Endothelial cell of umbilical vein (primary cell): ENCODE data around the gene TPD52L3. TPM values are rescaled to one million over a fixed set of nuclear protein-coding genes. Genes with fewer than 3 reads are reported as not detected.

ENCODE experiments used
- BruUV-seq: library from RNA; stranded (reverse); fragments of 400-500 nt; replicated peaks from 2 replicates; lab custom pipeline; 2021; lab: Mats Ljungman, UMichigan
- CTCF ChIA-PET: fragments of 300-600, 350-600 bp; sonication (Branson Sonifier 250); formaldehyde crosslinking; loops from one replicate; lab custom pipeline; 2021; ENCODE audit warnings: antibody characterized with exemption, inconsistent platforms; lab: Charles Lee
- POLR2A ChIA-PET: fragments of 300-600, 350-600 bp; sonication (Branson Sonifier 250); formaldehyde crosslinking; loops from one replicate; lab custom pipeline; 2021; ENCODE audit warnings: antibody characterized with exemption, inconsistent platforms; lab: Charles Lee
- DNase-seq: peaks from one replicate; pipeline ENCODE4 v3.0.0-alpha.2; 2011; ENCODE audit warnings: low read depth, low spot score
- FAIRE-seq: peaks from 2 replicates; lab custom pipeline; 2011; peaks lifted over from hg19 to GRCh38; lab: Jason Lieb, UNC
- H2AFZ ChIP-seq: 2 replicates; pipeline ENCODE4 v1.6.0; 2012; ENCODE audit warnings: low read depth, low read length, control low read depth, inconsistent platforms
- H3K27ac ChIP-seq: 2 replicates; pipeline ENCODE4 v1.5.1; 2011; ENCODE audit warnings: low read depth, mild to moderate bottlenecking, control low read depth, low read length, moderate library complexity; ENCODE audit not compliant: insufficient read depth
- H3K27me3 ChIP-seq, 2 experiments: 2 replicates each; pipeline versions ENCODE4 v1.6.0 to v1.6.1; 2011; ENCODE audit warnings: low read length in 2 of 2, mixed read lengths in 1 of 2; ENCODE audit not compliant: control insufficient read depth in 2 of 2, insufficient read depth in 2 of 2
- H3K36me3 ChIP-seq, 2 experiments: 2 replicates in 1 of 2; 3 replicates in 1 of 2; pipeline ENCODE4 v1.5.1; 2011; ENCODE audit warnings: low read length in 2 of 2, mild to moderate bottlenecking in 1 of 2, moderate library complexity in 1 of 2; ENCODE audit not compliant: control insufficient read depth in 2 of 2, insufficient read depth in 2 of 2; ENCODE audit errors: extremely low read depth in 1 of 2
- H3K4me1 ChIP-seq: 3 replicates; pipeline ENCODE4 v1.5.1; 2011; ENCODE audit warnings: mild to moderate bottlenecking, low read length; ENCODE audit not compliant: control insufficient read depth, insufficient read depth; ENCODE audit errors: extremely low read depth
- H3K4me2 ChIP-seq: 2 replicates; pipeline ENCODE4 v1.6.1; 2011; ENCODE audit warnings: low read length, control low read depth, mixed read lengths; ENCODE audit not compliant: insufficient read depth
- H3K4me3 ChIP-seq, 3 experiments: fragments of 200-600 bp in 1 of 3; sonication (generic), shearing (Covaris generic) in 1 of 3; replicated peaks in 1 of 3; 2 replicates each; pipeline ENCODE4 v1.5.1; 2011 to 2016; ENCODE audit warnings: control low read depth in 3 of 3, low read length in 3 of 3, mild to moderate bottlenecking in 2 of 3, inconsistent platforms in 1 of 3, low read depth in 1 of 3, moderate library complexity in 1 of 3; ENCODE audit not compliant: insufficient read depth in 1 of 3
- H3K79me2 ChIP-seq: 2 replicates; pipeline ENCODE4 v1.6.0; 2012; ENCODE audit warnings: low read length, inconsistent platforms; ENCODE audit not compliant: control insufficient read depth, insufficient read depth
- H3K9ac ChIP-seq: replicated peaks from 2 replicates; pipeline ENCODE3; 2011; ENCODE audit warnings: low read length, control low read depth; ENCODE audit not compliant: insufficient read depth; ENCODE audit errors: extremely low read depth
- H3K9me1 ChIP-seq: replicated peaks from 3 replicates; pipeline ENCODE4 v1.6.0; 2011; ENCODE audit warnings: mild to moderate bottlenecking, low read length; ENCODE audit not compliant: control insufficient read depth, insufficient read depth; ENCODE audit errors: extremely low read depth
- H3K9me3 ChIP-seq: replicated peaks from 2 replicates; pipeline ENCODE4 v1.5.1; 2012; ENCODE audit warnings: low read length, inconsistent platforms; ENCODE audit not compliant: control insufficient read depth, insufficient read depth
- H4K20me1 ChIP-seq: replicated peaks from 2 replicates; pipeline ENCODE3; 2011; ENCODE audit warnings: mild to moderate bottlenecking, low read length; ENCODE audit not compliant: control insufficient read depth, insufficient read depth; ENCODE audit errors: extremely low read depth
- CTCF ChIP-seq, 2 donors: IDR thresholded peaks; 1 replicate in 1 of 2; 2 replicates in 1 of 2; pipeline ENCODE4 v1.5.1; 2011; ENCODE audit warnings: low read length in 2 of 2, mild to moderate bottlenecking in 2 of 2, moderate library complexity in 2 of 2, control low read depth in 1 of 2, inconsistent platforms in 1 of 2, low read depth in 1 of 2; ENCODE audit not compliant: insufficient read depth in 1 of 2; ENCODE audit errors: extremely low read depth in 1 of 2
- EZH2 ChIP-seq: IDR thresholded peaks from 2 replicates; pipeline ENCODE4 v1.6.1; 2012; ENCODE audit warnings: borderline replicate concordance, low read depth, mild to moderate bottlenecking, moderate library complexity, low read length, inconsistent platforms; ENCODE audit not compliant: severe bottlenecking
- FOS ChIP-seq: IDR thresholded peaks from 2 replicates; pipeline ENCODE4 v1.6.1; 2011; ENCODE audit warnings: mild to moderate bottlenecking, low read length, moderate library complexity, borderline replicate concordance; ENCODE audit not compliant: insufficient read depth
- GATA2 ChIP-seq: IDR thresholded peaks from 2 replicates; pipeline ENCODE4 v1.7.0; 2011; ENCODE audit warnings: low read depth, mild to moderate bottlenecking, moderate library complexity, mixed read lengths, low read length; ENCODE audit not compliant: insufficient read length, insufficient read depth
- JUN ChIP-seq: IDR thresholded peaks from 2 replicates; pipeline ENCODE4 v1.6.1; 2011; ENCODE audit warnings: borderline replicate concordance, low read depth; ENCODE audit not compliant: insufficient read length, insufficient read depth
- MAX ChIP-seq: IDR thresholded peaks from 2 replicates; pipeline ENCODE4 v1.6.1; 2011; ENCODE audit not compliant: insufficient read depth, insufficient read length
- MYC ChIP-seq: IDR thresholded peaks from one replicate; pipeline ENCODE4 v1.6.1; 2011; ENCODE audit warnings: mild to moderate bottlenecking, low read depth, low read length
- POLR2A ChIP-seq: IDR thresholded peaks from 2 replicates; pipeline ENCODE4 v1.6.1; 2012; ENCODE audit warnings: low read depth, mild to moderate bottlenecking, control low read depth, low read length
- POLR2AphosphoS5 ChIP-seq: IDR thresholded peaks from 2 replicates; pipeline ENCODE4 v1.6.1; 2012; ENCODE audit warnings: low read depth, mild to moderate bottlenecking, control low read depth, low read length, moderate library complexity; ENCODE audit not compliant: insufficient read depth
- dilution Hi-C: fragments of 300-500 bp; cut with MboI; formaldehyde crosslinking; loops from one replicate; pipeline ENCODE4 v1.15.0; 2019; ENCODE audit warnings: low sequenced_read_pairs; ENCODE audit not compliant: extremely low pct_ligation_motif_present
- intact Hi-C: fragments of 100-400 bp; cut with micrococcal nuclease; formaldehyde crosslinking; loops from one replicate; pipeline ENCODE4 v1.10.0; 2022
- polyA plus RNA-seq, 4 experiments: library from polyadenylated mRNA; depleted of rRNA in 3 of 4; stranded (reverse) in 3 of 4; unstranded in 1 of 4; fragments of >200 nt; gene quantifications; 2 replicates each; pipeline versions ENCODE4 v1.2.1 to v1.2.3, GENCODE V29; 2011 to 2012; ENCODE audit warnings: missing spikeins in 1 of 4
- total RNA-seq: library from RNA; stranded (reverse); gene quantifications from 2 replicates; pipeline ENCODE4 v1.2.3, GENCODE V29; 2021

Gene TPD52L3
- total and polyA plus RNA-seq, 2 donors (not counting 3 experiments of a cell fraction or from before 2014, with no cell fraction given) = not detected

GRCh38 chr9:6367128-6367890, 39.1 kb downstream of the TPD52L3 start:
- dilution Hi-C loops = no loop called here
- Histone ChIP-seq H3K27me3 (no peaks in the 10 kb centered on the region), H3K9me1 (no peaks in the 10 kb centered on the region), H3K4me1 (no peaks in the 10 kb centered on the region), H4K20me1 (no peaks in the 10 kb centered on the region), H3K9ac (no peak overlapping the region), H3K4me3 (no peak overlapping the region), H3K4me2 (no peak overlapping the region), H3K27ac (no peak overlapping the region), H3K36me3 (no peaks in the 10 kb centered on the region), H3K79me2 (no peaks in the 10 kb centered on the region), H3K9me3 (no peaks in the 10 kb centered on the region), H2AFZ (no peak overlapping the region)
- ChIA-PET CTCF (interaction anchor here (1.0 to 1.6 kb wide), 4 partner anchors 14 to 372 kb away, joined by 3 to 5 read pairs (median 4); no protein-coding TSS in a partner anchor), POLR2A (no interaction called here)
- FAIRE-seq (no peak), DNase-seq (peak; percentile 13)
- intact Hi-C loops = no loop called here
- TF ChIP-seq FOS (no peak), CTCF (IDR thresholded peaks at IDR 0.05; ENCODE audit: extremely low read depth in 1 of 2, insufficient read depth in 1 of 2, low read depth in 1 of 2, low read length in 2 of 2) (no peak), POLR2AphosphoS5 (no peak), MAX (no peak), EZH2 (no peak), POLR2A (no peak), GATA2 (no peak), JUN (no peak), MYC (no peak)
- BruUV-seq = no TSS peak
